ENCODE measurements around the gene UQCRC1. TPM values are rescaled to one million over a fixed set of nuclear protein-coding genes. Genes with fewer than 3 reads are reported as not detected.

UQCRC1 gene
- total RNA-seq, 1 donor from 2014 or later = 96.9 TPM

GRCh38 chr3:48635222-48636021, 26.0 kb upstream of the UQCRC1 start, which contains the start of gene SLC26A6:
Gene SLC26A6 (minus strand): TSS chr3:48635461. CDS start chr3:48635393, 68 bp downstream.
- ATAC-seq = peak; percentile 99
- intact Hi-C loops (cut with DNase I) = no loop called here
- DNase-seq (ENCODE audit: low spot score) = peak; percentile 98

DNA sequence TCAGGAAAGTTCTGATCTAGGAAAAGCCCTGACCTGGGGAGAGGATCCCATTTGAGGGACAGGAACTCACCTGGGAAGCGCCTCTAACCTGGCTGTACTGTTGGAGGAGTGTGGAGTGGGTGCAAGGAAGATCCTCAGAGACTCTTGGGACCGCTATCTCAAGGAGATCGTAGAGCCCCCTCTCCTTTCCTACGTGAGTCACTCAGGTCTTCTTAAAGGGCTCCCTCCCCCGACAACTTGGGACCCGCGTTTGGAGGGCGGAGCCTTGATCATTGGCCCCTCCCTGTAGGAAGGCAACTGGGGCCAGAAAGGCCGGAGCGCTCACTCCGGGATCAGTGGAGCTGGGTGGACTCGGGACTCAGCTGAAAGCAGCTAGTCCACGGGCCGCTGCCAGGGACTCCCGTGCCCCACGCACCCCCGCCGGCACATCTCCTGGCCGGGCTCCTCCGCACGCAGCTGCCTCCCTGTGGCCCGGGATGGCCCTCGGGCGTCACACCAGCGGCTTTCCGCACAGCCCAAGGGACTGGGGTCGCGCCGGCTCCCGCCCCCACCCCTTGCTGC, 25.3 kb upstream of the UQCRC1 start:
- DNase-seq (ENCODE audit: low spot score) (peak; percentile 76), ATAC-seq (peak; percentile 45)
- intact Hi-C loops (cut with DNase I) = no loop called here

- DNase-seq (ENCODE audit: low spot score) = no peak
- ATAC-seq = no peak
- intact Hi-C loops (cut with DNase I) = no loop called here
These were observed 24.3 kb upstream of the UQCRC1 start for GRCh38 chr3:48633743-48634142.

DNA sequence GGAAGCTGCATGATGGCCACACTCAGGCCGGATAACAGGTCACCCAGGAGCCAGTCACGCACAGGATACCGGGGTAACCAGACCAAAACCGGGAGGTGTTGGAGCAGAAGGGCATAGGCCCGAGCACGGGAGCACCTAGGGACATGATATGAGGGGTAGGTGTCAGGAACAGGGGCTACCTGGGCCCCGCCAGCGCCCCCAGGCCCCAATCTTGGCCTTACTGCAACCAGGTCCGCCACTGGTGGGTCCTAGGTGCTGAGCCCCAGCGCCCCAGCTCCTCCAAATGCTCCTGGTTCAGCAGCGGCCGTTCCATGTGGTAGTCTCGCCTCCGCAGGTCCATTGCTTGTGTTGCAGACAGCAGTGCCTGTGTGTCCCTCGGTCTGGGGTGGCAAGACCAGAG, 23.8 kb upstream of the UQCRC1 start:
- ATAC-seq (no peak), DNase-seq (ENCODE audit: low spot score) (no peak)
- intact Hi-C loops (cut with DNase I) = no loop called here

DNA sequence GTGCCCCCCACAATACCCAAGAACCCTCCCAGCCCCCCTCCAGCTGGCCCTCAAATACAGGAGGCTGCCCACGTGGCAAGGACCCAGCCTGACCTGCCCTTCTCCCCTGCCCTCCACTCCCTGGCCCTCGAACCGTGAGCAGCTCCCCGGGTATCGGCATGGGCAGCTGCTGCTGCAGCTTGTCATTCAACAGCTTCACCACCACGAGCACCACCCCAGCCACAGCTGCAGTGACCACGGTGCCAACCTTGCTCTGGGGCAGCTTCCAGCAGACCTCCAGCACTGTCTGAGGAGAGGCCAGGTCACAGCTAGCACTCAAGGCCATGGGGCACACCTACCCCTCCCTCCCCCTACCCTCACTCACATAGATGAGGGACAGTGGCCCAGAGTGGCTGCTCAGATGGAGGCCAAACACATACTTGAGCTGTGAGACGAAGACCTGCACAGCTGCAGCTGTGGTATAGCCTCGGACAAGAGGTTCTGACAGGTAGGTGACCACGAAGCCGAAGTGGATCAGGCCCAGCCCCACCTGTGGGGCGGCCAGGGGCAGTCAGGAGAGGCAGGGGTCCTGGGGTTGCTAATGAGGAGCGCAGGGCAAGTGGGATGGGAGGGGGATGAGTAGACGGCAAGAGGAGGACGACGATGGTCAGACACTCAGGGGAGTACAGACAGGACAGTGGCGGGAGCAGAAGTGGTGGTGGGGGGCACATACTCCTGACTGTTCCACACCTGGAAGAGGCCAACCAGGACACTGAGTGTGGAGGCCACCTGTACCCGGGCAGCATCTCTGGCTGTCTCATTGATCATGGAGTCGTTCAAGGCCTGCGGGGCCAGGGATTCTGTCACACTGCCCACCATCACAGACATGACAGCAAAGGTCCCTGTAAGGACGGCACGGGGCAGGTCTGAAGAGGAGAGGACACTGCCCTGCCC, 22.3 kb upstream of the UQCRC1 start:
- ATAC-seq (no peak), DNase-seq (ENCODE audit: low spot score) (no peak)
- intact Hi-C loops (cut with DNase I) = no loop called here

DNA sequence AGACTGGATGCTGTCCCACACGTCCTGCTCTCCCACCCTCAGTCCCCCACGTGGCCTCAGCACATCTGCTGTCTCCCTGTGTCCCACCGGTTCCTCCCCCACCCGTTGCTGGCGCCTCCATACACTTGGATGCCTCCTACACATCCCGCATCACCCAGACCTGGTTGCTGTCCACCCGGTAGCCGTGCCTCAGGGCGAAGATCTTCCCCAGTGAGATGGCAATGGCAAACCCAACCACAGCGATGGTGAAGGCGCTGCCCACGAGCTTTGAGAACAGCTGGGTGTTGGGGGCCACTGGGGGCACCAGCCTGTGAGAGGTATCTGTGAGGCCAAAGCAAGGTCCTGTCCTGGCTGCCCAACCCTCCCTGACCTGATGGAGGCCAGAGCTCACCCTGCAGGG, 21.4 kb upstream of the UQCRC1 start:
- intact Hi-C loops (cut with DNase I) = no loop called here
- no peak for ATAC-seq

GRCh38 chr3:48630407-48630806, 21.0 kb upstream of the UQCRC1 start:
- ATAC-seq (no peak), DNase-seq (ENCODE audit: low spot score) (no peak)
- intact Hi-C loops (cut with DNase I) = no loop called here

More for the DNA sequence above, 21.4 kb upstream of the UQCRC1 start:
- no peak for DNase-seq (ENCODE audit: low spot score)

DNA sequence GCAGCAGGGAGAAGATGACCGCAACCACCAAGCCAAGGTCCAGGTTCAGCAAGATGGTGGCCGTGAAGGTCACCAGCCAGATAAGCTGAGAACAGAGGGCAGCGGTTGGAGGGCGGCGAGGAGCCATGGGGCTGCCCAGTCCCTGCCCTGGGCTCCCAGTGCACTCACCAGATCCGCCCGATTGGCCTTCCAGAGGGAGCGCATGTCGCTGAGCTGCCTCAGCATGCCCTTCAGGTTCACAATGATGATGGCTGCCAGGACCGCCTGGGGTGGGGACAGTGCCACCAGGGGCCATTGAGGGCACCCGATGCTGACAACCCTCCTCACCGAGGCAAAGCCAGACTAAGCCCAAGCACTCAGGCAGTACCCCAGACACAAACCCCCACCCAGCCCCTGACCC, 20.4 kb upstream of the UQCRC1 start:
- ATAC-seq (no peak), DNase-seq (ENCODE audit: low spot score) (no peak)
- intact Hi-C loops (cut with DNase I) = no loop called here

DNA sequence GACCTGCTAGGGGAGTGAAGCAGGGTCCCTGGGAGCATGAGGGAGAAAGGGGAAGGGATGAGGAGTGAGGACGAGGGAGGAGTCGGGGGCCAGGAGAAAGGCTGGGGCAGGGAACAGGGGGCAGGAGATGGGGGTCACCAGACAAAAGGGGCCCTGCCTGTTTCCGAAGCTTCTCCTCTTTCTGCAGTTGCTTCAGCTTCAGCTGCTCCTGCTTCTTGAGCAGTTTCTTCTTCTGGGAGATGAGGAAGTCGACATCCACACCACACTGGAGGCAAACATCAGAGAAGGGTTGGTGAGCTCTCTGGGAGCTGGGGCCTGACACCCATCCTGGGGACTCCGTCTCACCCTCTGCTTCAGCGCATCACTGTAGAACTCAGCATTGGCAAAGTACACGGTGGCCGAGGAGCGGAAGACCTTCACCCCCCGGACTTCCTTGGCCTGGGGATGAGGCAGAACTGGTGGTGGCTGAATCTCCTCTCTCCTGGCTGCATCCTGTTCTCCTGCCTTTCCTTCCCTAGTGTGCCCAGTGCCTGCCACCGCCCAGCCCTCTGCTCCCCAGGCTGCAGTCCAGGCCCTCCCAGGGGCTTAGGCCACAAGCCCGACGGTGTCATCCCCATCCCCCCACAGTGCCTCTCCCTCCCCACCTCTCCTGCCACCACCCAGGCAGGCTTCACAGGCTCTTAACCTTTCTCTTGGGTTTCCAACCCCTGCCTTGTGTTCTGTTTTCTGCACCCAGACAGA, 19.0 kb upstream of the UQCRC1 start:
- intact Hi-C loops (cut with DNase I) = no loop called here
- DNase-seq (ENCODE audit: low spot score) (no peak), ATAC-seq (no peak)

GRCh38 chr3:48625600-48625999, 16.2 kb upstream of the UQCRC1 start:
- ATAC-seq (no peak), DNase-seq (ENCODE audit: low spot score) (no peak)
- intact Hi-C loops (cut with DNase I) = no loop called here

- ATAC-seq = no peak
- no peak for DNase-seq (ENCODE audit: low spot score)
- intact Hi-C loops (cut with DNase I) = no loop called here
These were observed 15.3 kb upstream of the UQCRC1 start for GRCh38 chr3:48624767-48625166.

- intact Hi-C loops (cut with DNase I) = no loop called here
- DNase-seq (ENCODE audit: low spot score) = no peak
- no peak for ATAC-seq
These were observed 14.6 kb upstream of the UQCRC1 start for GRCh38 chr3:48623851-48624547.

DNA sequence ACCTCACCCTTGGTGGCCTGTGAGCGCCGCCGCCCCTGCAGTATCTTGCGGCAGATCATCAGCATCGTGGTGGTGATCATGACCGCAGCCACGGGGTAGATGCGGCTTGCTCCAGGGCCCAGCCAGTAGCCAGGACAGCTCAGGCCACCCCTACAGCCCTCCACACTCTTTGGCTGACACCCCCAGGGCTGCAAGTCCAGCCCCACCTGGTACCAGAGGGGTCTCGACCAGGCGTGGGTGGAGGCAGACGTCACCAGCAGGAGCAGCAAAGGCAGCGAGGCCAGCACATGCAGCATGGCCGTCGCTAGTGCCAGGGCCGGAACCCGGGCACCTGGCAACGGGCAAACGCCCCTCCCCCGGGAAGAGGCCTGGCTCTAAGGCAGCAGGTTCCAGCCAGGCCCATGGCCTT, 12.0 kb upstream of the UQCRC1 start, which contains the start of gene TMEM89:
Gene TMEM89 (minus strand): TSS at position 309 of the 409 bp plus-strand sequence. CDS start 13 bp downstream, at position 296.
- intact Hi-C loops (cut with DNase I) = no loop called here

GRCh38 chr3:48619541-48620524, 10.4 kb upstream of the UQCRC1 start:
- intact Hi-C loops (cut with DNase I) = no loop called here
- ATAC-seq = no peak
- no peak for DNase-seq (ENCODE audit: low spot score)

More for the DNA sequence above, 12.0 kb upstream of the UQCRC1 start, which contains the start of gene TMEM89:
- DNase-seq (ENCODE audit: low spot score) (no peak), ATAC-seq (no peak)

GRCh38 chr3:48617559-48617958, 8.1 kb upstream of the UQCRC1 start:
- no peak for DNase-seq (ENCODE audit: low spot score)
- ATAC-seq = no peak
- intact Hi-C loops (cut with DNase I) = no loop called here

DNA sequence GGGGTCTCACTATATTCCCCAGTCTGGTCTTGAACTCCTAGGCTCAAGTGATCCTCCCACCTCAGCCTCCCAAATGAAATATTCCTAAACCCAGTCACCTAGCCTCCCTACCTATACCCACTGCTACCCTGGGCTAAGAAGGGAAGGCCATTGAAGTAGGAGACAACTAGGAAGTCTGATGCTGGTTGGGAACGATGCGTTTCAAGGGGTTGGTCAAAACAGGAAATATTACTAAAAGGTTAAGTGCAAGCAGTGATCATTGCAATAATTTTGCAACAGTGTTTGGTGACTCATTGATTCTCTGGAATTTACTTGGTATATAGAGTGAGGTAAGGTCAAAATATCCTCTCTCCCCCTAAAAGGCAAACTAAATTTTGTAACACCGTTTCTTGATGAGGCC, 4.6 kb upstream of the UQCRC1 start:
- intact Hi-C loops (cut with DNase I) = no loop called here
- DNase-seq (ENCODE audit: low spot score) (no peak), ATAC-seq (no peak)

GRCh38 chr3:48612309-48612708, 2.9 kb upstream of the UQCRC1 start:
- ATAC-seq (no peak), DNase-seq (ENCODE audit: low spot score) (no peak)
- intact Hi-C loops (cut with DNase I) = no loop called here

Data from sciatic nerve (tissue), 2 donors.